CD4-positive, alpha-beta memory T cell (primary cell): ENCODE measurements around the gene TMIE. TPM values are rescaled to one million over a fixed set of nuclear protein-coding genes. Genes with fewer than 3 reads are reported as not detected.

Experiments used
- CTCF ChIA-PET: fragments of 350-600 bp; sonication (Branson Sonifier 250); formaldehyde crosslinking; loops from one replicate; lab custom pipeline; 2021; ENCODE audit warnings: inconsistent platforms; ENCODE audit not compliant: partially characterized antibody; lab: Charles Lee
- POLR2A ChIA-PET: fragments of 350-600 bp; sonication (Branson Sonifier 250); formaldehyde crosslinking; loops from one replicate; lab custom pipeline; 2021; ENCODE audit not compliant: partially characterized antibody; lab: Charles Lee
- DNase-seq, 5 donors: peaks; one replicate each; pipeline versions ENCODE4 v3.0.0 to v3.0.0-alpha.2; 2020 to 2022; ENCODE audit warnings: mixed read lengths in 1 of 5
- H3K27ac ChIP-seq: one replicate; pipeline ENCODE4 v1.7.0; 2013; ENCODE audit warnings: low read depth, low read length
- H3K27me3 ChIP-seq: 2 replicates; pipeline ENCODE4 v1.7.0; 2013; ENCODE audit warnings: mild to moderate bottlenecking, low read length, moderate library complexity; ENCODE audit not compliant: insufficient read depth
- H3K36me3 ChIP-seq: 2 replicates; pipeline ENCODE4 v1.7.0; 2013; ENCODE audit warnings: mild to moderate bottlenecking, low read length, moderate library complexity; ENCODE audit not compliant: insufficient read depth
- H3K4me1 ChIP-seq: 2 replicates; pipeline ENCODE4 v1.7.0; 2013; ENCODE audit warnings: mild to moderate bottlenecking, low read length, moderate library complexity; ENCODE audit not compliant: insufficient read depth
- H3K4me3 ChIP-seq, 2 donors: one replicate each; pipeline ENCODE4 v1.7.0; 2013; ENCODE audit warnings: low read length in 2 of 2, mild to moderate bottlenecking in 1 of 2
- H3K9me3 ChIP-seq, 2 donors: one replicate each; pipeline ENCODE4 v1.7.0; 2013; ENCODE audit warnings: low read length in 2 of 2, control low read depth in 1 of 2; ENCODE audit not compliant: control insufficient read depth in 1 of 2
- H3K27ac Mint-ChIP-seq, 7 donors: one replicate each; pipeline ENCODE4 v1.8.0; 2020 to 2021; ENCODE audit warnings: mixed read lengths in 7 of 7, mild to moderate bottlenecking in 6 of 7, inconsistent platforms in 3 of 7, moderate library complexity in 3 of 7
- H3K27me3 Mint-ChIP-seq, 2 donors: one replicate each; pipeline ENCODE4 v1.8.0; 2020 to 2021; ENCODE audit warnings: mixed read lengths in 2 of 2
- H3K36me3 Mint-ChIP-seq, 2 donors: one replicate each; pipeline ENCODE4 v1.8.0; 2020 to 2021; ENCODE audit warnings: mixed read lengths in 2 of 2, inconsistent platforms in 1 of 2, mild to moderate bottlenecking in 1 of 2
- H3K4me1 Mint-ChIP-seq, 4 donors: one replicate each; pipeline ENCODE4 v1.8.0; 2020 to 2021; ENCODE audit warnings: mixed read lengths in 4 of 4, mild to moderate bottlenecking in 1 of 4
- H3K4me3 Mint-ChIP-seq, 8 donors: one replicate each; pipeline ENCODE4 v1.8.0; 2020 to 2021; ENCODE audit warnings: mixed read lengths in 8 of 8, mild to moderate bottlenecking in 7 of 8, moderate library complexity in 6 of 8, inconsistent platforms in 3 of 8
- H3K9me3 Mint-ChIP-seq, 8 donors: one replicate each; pipeline ENCODE4 v1.8.0; 2020 to 2021; ENCODE audit warnings: mixed read lengths in 8 of 8, mild to moderate bottlenecking in 5 of 8, inconsistent platforms in 3 of 8, moderate library complexity in 1 of 8
- intact Hi-C: fragments of 100-400 bp; cut with micrococcal nuclease; formaldehyde crosslinking; loops from one replicate; pipeline ENCODE4 v1.15.1; 2023
- polyA plus RNA-seq, 2 donors: library from polyadenylated mRNA; unstranded; fragments of 300-500 nt; fragmentation: Illumina TruSeq; gene quantifications; one replicate each; pipeline ENCODE4 v1.2.3, GENCODE V29; 2021
- total RNA-seq, 2 experiments: library from RNA; stranded (reverse); gene quantifications; one replicate each; pipeline ENCODE4 v1.2.3, GENCODE V29; 2021

The TMIE gene
- total and polyA plus RNA-seq, 4 experiments from 2014 or later = 0.70 to 3.3 (median 2.7) TPM

- Mint-ChIP-seq H3K27ac (no peak overlapping the region), H3K9me3 (no peaks in the 10 kb centered on the region), H3K4me1 (peaks cover 0 to 4% (median under 1%) of the 10 kb centered on the region in 4 donors), H3K36me3 (peaks cover 3 to 5% of the 10 kb centered on the region in 2 donors), H3K27me3 (peaks cover 0 to 2% of the 10 kb centered on the region in 2 donors), H3K4me3 (no peak overlapping the region)
- no peaks in the 10 kb centered on the region for H3K9me3 ChIP-seq
- POLR2A ChIA-PET = no interaction called here
- H3K27me3 ChIP-seq = no peaks in the 10 kb centered on the region
- no peak overlapping the region for H3K27ac ChIP-seq
- H3K36me3 ChIP-seq = no peaks in the 10 kb centered on the region
- CTCF ChIA-PET = interaction anchor here (1.0 kb wide), 1 partner anchor 8 kb away, joined by 4 read pairs; no protein-coding TSS in a partner anchor
- DNase-seq = no peak
- no peaks in the 10 kb centered on the region for H3K4me1 ChIP-seq
- intact Hi-C loops = no loop called here
- no peak overlapping the region for H3K4me3 ChIP-seq
Observed at GRCh38 chr3:46713898-46714552, 12.8 kb downstream of the TMIE start.

DNA sequence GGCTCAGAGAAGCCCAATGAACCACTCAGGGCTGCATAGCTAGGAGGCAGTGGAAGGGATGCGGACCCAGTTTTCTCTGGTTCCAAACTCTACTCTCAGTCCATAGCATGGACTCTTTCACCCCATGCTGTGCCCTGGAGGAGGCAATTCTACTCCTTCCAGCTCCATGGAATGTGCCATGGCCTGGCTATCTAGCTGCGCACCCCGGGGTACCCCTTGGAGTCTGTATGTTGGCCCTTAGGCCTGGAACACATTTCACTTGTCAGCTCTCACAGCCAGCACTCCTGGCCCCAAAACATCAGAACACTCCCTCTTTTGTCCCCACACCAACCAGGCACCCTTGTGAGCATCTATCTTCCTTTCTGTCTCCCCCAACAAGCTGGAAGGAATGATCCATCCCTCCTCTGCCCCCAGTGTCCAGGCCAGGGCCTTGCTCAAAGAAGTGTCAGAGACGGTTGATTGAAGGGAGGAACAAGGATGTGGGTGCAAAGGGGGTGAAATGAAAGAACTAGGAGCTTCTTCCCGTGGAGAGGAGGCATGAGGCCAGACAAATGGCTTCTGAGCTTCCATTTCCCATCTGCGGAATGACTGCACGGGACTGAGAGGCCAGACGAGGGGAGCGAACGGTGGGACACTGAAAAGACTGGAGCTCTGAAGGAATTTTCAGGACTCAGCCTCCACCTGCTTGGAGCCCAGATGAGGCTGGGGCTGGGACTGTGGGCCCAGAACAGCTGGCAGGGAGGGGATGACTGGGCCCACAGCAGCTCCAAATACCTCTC is 13.7 kb downstream of the TMIE start:
- no peaks in the 10 kb centered on the region for H3K9me3 Mint-ChIP-seq
- H3K27me3 Mint-ChIP-seq = peaks cover under 1 to 6% of the 10 kb centered on the region in 2 donors
- Histone ChIP-seq H3K36me3 (no peaks in the 10 kb centered on the region), H3K4me1 (no peaks in the 10 kb centered on the region), H3K27me3 (no peaks in the 10 kb centered on the region), H3K9me3 (no peaks in the 10 kb centered on the region), H3K27ac (no peak overlapping the region), H3K4me3 (no peak overlapping the region)
- H3K27ac Mint-ChIP-seq = no peak overlapping the region
- ChIA-PET CTCF (interaction anchor here (0.8 kb wide), 1 partner anchor 152 kb away, joined by 3 read pairs; no protein-coding TSS in a partner anchor), POLR2A (no interaction called here)
- H3K4me3 Mint-ChIP-seq = no peak overlapping the region
- intact Hi-C loops = no loop called here
- no peak for DNase-seq
- peaks cover 0 to 4% (median under 1%) of the 10 kb centered on the region in 4 donors for H3K4me1 Mint-ChIP-seq
- no peaks in the 10 kb centered on the region for H3K36me3 Mint-ChIP-seq

GRCh38 chr3:46715507-46716175 is 14.4 kb downstream of the TMIE start:
- intact Hi-C loops = no loop called here
- no peaks in the 10 kb centered on the region for H3K27me3 ChIP-seq
- Mint-ChIP-seq H3K4me3 (no peak overlapping the region), H3K9me3 (no peaks in the 10 kb centered on the region), H3K27ac (peak overlapping the region in 2 of 7 donors; percentile 20 to 80), H3K27me3 (peaks cover 2 to 6% of the 10 kb centered on the region in 2 donors), H3K36me3 (no peaks in the 10 kb centered on the region), H3K4me1 (peaks cover 0 to 4% (median under 1%) of the 10 kb centered on the region in 4 donors)
- CTCF ChIA-PET = interaction anchor here (0.8 kb wide), 1 partner anchor 151 kb away, joined by 3 read pairs; no protein-coding TSS in a partner anchor
- no peaks in the 10 kb centered on the region for H3K9me3 ChIP-seq
- no peak overlapping the region for H3K27ac ChIP-seq
- H3K4me3 ChIP-seq = no peak overlapping the region
- DNase-seq = no peak
- no peaks in the 10 kb centered on the region for H3K36me3 ChIP-seq
- POLR2A ChIA-PET = no interaction called here
- H3K4me1 ChIP-seq = no peaks in the 10 kb centered on the region

- DNase-seq = no peak
- Histone ChIP-seq H3K4me1 (no peaks in the 10 kb centered on the region), H3K27ac (no peak overlapping the region), H3K9me3 (no peaks in the 10 kb centered on the region), H3K4me3 (no peak overlapping the region), H3K27me3 (no peaks in the 10 kb centered on the region), H3K36me3 (no peaks in the 10 kb centered on the region)
- peaks cover 0 to 4% (median under 1%) of the 10 kb centered on the region in 4 donors for H3K4me1 Mint-ChIP-seq
- H3K9me3 Mint-ChIP-seq = peaks cover 0 to 4% (median 0%) of the 10 kb centered on the region in 8 donors
- intact Hi-C loops = no loop called here
- no peak overlapping the region for H3K27ac Mint-ChIP-seq
- CTCF ChIA-PET = no interaction called here
- H3K4me3 Mint-ChIP-seq = no peak overlapping the region
- POLR2A ChIA-PET = no interaction called here
- H3K36me3 Mint-ChIP-seq = peaks cover 0 to 5% of the 10 kb centered on the region in 2 donors
- peaks cover 5 to 9% of the 10 kb centered on the region in 2 donors for H3K27me3 Mint-ChIP-seq
Observed at GRCh38 chr3:46716461-46717441, 15.6 kb downstream of the TMIE start.

DNA sequence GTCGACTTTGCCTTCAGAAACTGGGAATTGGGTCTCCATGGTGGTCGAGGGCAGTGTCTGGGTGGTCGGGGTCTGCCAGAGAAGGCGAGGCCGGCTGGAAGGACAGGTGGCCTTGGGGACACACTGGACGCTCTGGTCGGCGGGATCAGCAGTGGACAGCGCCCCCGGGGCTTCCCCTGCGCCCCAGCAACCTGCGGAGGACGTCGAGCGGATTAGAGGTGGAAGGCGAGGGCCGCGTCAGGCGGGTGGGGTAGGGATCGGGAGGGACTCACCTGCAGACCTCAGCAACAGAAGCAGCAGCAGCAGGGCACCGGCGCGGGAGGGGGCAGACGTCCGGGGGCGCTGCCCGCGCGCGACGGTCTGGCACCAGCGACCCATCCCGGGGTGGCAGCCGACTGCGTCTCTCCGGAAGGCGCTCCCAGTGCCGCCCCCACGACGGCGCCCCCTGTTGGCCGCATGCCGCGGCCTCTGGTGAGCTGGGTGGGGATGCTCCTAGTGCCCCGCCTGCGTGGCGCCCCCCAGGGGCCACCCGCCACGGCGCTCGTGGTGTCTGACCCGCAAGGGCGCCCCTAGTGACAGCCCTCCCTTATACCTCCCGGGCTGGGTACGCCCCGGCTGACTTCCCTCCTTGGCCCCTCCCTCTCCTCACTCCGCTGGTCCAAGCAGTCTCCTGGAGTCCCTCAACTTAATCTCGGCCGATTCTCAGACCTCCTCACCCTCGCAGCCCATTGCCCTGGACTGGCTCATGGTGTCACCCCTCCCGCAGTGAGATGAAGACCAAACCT is 16.4 kb downstream of the TMIE start, which contains the start of gene PRSS50:
Gene PRSS50, minus strand, starts transcription at position 423 of the 785 bp plus-strand sequence. Its CDS starts 45 bp downstream, at position 378.
- peak in 1 of 5 donors; percentile 11 for DNase-seq
- Histone ChIP-seq H3K36me3 (no peaks in the 10 kb centered on the region), H3K4me3 (no peak within 1 kb of the TSS), H3K27ac (no peak within 1 kb of the TSS), H3K27me3 (no peaks in the 10 kb centered on the region), H3K9me3 (no peaks in the 10 kb centered on the region), H3K4me1 (no peaks in the 10 kb centered on the region)
- POLR2A ChIA-PET = no interaction called here
- Mint-ChIP-seq H3K27me3 (peaks cover 5 to 9% of the 10 kb centered on the region in 2 donors), H3K9me3 (peaks cover 0 to 4% (median 0%) of the 10 kb centered on the region in 8 donors), H3K36me3 (peaks cover 0 to 5% of the 10 kb centered on the region in 2 donors), H3K27ac (no peak within 1 kb of the TSS), H3K4me3 (no peak within 1 kb of the TSS), H3K4me1 (peaks cover 0 to 4% (median under 1%) of the 10 kb centered on the region in 4 donors)
- CTCF ChIA-PET = no interaction called here
- intact Hi-C loops = no loop called here

DNA sequence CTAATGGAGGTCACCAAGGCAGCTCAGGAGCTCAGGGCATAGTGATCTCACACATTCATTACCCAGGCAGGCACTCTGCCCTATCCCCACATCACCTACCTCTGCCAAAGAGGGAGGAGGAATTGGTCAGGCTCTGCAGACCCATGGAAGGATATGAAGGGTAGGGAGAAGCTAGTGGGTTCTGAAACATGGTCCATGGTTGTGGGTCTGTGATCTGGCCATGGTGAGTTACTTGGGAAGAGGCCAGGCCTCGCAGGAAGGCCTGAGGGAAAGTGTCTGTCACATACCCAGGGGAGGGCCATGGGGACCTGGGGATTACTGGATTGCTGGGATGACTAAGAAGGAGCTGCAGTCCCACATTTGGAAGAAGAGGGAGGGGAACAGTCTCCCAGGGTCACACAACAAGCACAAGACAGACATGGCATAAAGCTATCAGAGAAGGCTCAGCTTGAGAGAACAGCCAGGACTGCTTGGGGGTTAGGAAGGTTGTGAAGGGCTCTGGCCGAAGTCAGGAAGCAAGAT is 17.9 kb downstream of the TMIE start:
- ChIA-PET POLR2A (no interaction called here), CTCF (interaction anchor here (1.0 to 1.8 kb wide), 2 partner anchors 11 to 23 kb away, joined by 4 to 5 read pairs; no protein-coding TSS in a partner anchor)
- Mint-ChIP-seq H3K4me1 (peaks cover 0 to 2% (median 0%) of the 10 kb centered on the region in 4 donors), H3K36me3 (peaks cover 0 to 5% of the 10 kb centered on the region in 2 donors), H3K27ac (no peak overlapping the region), H3K27me3 (peaks cover 5 to 9% of the 10 kb centered on the region in 2 donors), H3K4me3 (no peak overlapping the region), H3K9me3 (peaks cover 0 to 4% (median 0%) of the 10 kb centered on the region in 8 donors)
- Histone ChIP-seq H3K27ac (no peak overlapping the region), H3K27me3 (no peaks in the 10 kb centered on the region), H3K4me3 (no peak overlapping the region), H3K36me3 (no peaks in the 10 kb centered on the region), H3K9me3 (no peaks in the 10 kb centered on the region), H3K4me1 (no peaks in the 10 kb centered on the region)
- intact Hi-C loops = no loop called here
- no peak for DNase-seq
